ENCODE measurements around the gene PIH1D1.
"Not testable (repeated sequence)": the region's sequence is repeated elsewhere in the genome, so short reads cannot be mapped to it uniquely, and the experiment has no call there.

PIH1D1 gene

DNA sequence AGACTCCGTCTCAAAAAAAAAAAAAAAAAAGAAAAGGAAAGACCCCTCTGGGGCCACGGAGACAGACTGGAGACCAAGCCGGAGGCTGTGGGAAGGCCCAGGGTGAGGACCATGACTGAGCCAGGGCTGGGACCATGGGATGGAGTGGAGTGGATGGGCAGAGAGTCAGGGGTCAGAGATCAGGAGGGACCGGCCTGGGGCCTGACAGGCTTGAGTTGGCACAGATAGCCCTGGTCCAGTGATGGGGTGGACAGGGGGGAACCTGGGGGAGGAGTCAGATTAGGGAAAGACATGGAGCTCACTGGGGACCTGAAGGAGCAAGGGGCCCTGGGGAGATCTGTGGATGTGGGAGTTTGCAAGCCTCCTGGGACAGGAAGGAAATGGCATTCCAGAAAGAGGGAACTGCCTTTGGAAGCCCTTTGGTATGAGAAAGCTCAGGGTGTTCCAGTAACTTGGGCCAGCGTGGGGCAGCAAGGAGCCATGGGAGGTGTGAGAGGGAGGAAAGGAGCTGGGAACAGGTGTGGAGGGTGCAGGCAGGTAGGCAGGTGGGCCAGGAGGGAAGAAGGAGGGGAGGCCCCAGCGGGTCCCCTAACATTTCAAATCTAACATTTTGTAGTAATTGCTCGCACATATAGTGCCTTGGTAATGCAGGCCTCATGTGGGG lies 29.5 kb upstream of the PIH1D1 start:
- DNase-seq (ENCODE audit: low read depth in 3 of 3): no peak

DNA sequence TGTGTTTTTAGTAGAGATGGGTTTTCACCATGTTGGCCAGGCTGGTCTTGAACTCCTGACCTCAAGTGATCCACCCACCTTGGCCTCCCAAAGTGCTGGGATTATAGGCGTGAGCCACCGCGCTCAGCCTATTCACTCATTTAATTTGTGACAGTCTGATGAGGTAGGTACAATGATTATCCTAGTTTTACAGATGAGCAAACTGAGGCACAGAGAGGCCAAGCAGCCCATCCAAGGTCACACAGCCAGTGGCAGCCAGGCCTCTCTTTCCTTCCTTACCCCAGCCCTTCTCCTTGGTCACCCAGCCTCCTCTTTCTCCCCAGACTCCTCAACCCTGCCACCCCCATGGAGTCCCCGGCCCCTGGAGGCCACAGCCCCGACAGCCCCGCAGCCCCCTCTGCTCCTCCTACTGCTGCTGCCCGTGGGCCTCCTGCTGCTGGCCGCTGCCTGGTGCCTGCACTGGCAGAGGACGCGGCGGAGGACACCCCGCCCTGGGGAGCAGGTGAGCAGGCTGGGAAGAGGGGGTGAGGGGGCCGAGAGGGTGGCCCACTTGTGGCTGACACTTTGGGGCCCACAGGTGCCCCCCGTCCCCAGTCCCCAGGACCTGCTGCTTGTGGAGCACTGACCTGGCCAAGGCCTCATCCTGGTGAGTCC lies 28.5 kb upstream of the PIH1D1 start:
- DNase-seq (ENCODE audit: low read depth in 3 of 3): no peak

DNA sequence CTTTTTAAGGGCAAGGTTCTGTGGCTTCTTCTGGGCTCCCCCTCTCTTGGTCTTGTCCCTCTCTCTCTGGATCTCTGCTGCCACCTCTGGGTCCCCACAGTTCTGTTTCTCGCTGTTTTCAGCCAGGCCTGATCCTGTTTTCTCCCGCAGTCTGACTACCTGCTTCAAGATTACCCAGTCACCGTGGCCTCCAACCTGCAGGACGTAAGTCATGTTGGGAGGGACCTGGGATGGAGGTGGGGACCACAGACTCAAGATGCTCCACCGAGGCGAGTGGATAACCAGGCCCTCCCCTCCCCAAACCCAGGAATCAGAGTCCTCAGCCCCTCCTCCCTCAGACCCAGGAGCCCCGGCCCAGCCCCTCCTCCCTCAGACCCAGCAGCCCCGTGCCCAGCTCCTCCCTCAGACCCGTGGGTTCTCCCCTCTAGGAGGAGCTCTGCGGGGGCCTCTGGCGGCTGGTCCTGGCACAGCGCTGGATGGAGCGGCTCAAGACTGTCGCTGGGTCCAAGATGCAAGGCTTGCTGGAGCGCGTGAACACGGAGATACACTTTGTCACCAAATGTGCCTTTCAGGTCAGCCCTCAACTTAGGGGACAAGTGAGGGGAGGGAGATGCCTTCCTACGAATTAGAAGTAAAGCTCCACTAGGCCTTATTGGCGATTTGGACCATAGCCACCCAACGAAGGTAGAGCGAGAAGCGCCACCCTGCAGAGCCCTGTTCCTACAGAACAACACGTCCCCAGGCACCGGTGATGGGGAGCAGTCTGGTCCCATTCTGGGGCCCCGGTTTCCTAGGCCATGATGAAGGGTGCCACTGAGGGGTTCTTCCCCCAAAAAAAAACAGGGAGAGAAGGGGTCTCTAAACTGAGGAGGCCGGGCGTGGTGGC lies 24.6 kb upstream of the PIH1D1 start:
- DNase-seq (ENCODE audit: low read depth in 3 of 3): peak in 2 of 3 donors; percentile 75 to 83

DNA sequence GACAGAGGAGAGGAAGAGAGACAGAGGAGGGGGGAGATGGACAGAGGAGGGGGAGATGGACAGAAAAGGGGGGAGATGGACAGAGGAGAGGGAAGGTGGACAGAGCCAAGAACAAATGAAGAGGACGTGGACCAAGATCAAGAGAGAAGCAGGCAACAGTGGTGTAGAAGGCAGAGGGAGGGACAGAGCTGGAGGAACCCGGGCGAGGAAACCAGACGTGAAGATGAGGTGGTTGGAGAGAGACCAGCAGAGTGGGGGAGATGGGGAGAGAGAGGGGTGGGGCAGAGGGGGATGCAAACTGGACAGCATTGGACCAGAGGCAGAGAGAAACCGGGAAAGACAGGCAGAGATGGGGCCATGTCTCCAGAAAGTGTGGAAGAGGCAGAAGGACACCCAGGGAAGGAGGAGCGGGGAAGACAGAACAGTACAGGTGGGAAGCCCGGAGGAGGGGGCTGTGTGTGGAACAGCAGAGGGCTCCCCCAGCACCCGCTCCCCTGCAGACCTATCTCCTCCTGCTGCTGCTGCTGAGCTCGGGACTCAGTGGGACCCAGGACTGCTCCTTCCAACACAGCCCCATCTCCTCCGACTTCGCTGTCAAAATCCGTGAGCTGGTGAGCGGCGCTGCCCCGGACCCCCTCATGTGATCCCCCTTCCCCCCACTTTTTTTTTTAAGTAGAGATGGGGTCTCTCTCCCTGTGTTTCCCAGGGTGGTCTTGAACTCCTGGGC lies 23.7 kb upstream of the PIH1D1 start:
- no peak for DNase-seq (ENCODE audit: low read depth in 3 of 3)

DNA sequence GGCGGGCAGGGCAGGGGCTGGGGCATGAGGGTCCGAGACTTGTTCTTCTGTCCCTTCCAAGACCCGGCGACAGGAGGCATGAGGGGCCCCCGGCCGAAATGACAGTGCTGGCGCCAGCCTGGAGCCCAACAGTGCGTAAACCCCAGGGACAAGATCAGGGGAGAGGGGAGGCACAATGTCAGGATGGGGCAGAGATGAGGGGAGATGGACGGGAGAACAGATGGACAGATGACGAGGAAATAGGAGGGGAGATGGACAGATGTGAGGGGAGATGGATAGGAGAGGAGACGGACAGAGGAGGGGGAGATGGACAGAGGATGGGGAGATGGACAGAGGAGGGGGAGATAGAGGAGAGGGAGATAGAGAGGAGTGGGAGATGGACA lies 22.9 kb upstream of the PIH1D1 start:
- no peak for DNase-seq (ENCODE audit: low read depth in 3 of 3)

DNA sequence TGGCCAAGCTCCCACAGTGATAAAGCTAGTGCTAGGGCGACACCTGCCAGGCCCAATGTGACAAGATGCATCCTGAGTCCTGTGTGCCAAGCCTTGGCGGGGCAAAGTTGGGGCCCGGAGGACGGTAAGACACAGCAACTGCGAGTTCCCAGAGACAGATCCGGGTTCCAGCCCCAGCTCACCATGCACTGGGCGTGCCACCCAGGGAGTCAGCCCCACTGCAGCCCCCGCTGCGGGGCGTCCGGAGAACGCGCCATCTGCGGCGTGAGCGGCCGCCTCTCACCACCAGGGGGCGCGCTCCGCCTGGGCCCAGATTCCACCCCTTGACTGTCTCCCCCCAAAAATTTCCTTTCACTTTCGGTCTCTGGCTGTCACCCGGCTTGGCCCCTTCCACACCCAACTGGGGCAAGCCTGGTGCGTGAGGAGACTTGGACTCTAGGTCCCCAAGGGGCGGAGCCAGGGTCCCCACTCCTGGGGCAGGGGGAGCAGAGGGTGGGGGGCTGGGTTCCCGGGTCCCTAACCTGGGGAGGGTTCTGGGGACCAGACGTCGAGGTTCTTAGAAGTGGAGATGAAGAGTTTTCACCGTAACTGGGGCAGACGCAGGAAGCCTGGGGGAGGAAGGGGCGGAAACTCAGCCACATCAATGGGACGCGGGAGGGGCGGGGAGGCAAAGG lies 22.4 kb upstream of the PIH1D1 start, which contains the start of gene FLT3LG:
FLT3LG (plus strand) TSS at position 348 of the 674 bp plus-strand sequence. CDS start 425 bp downstream, outside the sequence.
- DNase-seq (ENCODE audit: low read depth in 3 of 3): peak; percentile 77 to 86 (median 80)

DNA sequence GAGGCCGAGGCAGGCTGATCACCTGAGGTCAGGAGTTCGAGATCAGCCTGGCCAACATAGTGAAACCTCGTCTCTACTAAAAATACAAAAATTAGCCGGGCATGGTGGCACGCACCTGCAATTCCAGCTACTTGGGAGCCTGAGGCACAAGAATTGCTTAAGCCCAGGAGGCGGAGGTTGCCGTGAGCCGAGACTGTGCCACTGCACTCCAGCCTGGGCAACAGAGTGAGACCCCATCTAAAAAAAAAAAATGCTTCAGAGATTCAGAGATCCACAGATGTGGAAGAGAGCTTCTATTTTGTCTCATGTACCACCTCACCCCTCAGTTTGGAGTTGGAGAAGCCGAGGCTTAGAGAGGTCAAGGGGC lies 21.9 kb upstream of the PIH1D1 start:
- not testable (repeated sequence) for DNase-seq (ENCODE audit: low read depth in 3 of 3)

DNA sequence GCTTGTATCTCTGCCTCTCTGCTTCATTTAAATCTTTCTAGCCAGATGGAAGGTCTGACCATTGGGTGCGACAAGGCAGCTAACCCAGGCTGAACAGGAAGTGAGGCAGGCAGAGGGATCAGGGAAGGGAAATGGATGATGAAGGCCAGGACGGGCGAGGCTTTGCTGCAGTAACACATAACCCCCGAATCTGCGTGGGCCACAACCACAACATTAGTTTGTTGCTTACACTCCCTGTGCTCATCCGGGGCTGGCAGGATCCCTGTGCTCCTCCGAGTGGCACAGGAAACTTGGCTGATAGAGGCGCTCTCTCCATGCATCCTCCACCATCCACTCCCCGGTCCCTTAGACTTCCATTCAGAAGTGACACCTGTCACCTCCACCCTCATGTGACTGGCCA lies 21.3 kb upstream of the PIH1D1 start:
- no peak for DNase-seq (ENCODE audit: low read depth in 3 of 3)

DNA sequence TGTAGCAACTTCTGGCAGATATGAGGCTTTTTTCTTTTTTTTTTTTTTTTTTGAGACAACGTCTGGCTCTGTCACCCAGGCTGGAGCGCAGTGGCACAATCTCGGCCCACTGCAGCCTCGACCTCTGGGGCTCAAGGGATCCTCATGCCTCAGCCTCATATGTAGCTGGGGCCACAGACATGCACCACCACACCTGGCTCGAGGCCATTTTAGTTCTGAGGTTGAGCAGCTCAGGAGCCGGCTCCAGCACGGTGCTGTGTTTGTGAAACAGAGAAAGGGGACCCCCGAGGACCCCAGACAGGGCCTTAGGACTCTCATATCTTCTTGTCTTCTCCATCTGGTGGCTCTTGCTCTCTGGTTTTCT lies 19.0 kb upstream of the PIH1D1 start:
- no peak for DNase-seq (ENCODE audit: low read depth in 3 of 3)

DNA sequence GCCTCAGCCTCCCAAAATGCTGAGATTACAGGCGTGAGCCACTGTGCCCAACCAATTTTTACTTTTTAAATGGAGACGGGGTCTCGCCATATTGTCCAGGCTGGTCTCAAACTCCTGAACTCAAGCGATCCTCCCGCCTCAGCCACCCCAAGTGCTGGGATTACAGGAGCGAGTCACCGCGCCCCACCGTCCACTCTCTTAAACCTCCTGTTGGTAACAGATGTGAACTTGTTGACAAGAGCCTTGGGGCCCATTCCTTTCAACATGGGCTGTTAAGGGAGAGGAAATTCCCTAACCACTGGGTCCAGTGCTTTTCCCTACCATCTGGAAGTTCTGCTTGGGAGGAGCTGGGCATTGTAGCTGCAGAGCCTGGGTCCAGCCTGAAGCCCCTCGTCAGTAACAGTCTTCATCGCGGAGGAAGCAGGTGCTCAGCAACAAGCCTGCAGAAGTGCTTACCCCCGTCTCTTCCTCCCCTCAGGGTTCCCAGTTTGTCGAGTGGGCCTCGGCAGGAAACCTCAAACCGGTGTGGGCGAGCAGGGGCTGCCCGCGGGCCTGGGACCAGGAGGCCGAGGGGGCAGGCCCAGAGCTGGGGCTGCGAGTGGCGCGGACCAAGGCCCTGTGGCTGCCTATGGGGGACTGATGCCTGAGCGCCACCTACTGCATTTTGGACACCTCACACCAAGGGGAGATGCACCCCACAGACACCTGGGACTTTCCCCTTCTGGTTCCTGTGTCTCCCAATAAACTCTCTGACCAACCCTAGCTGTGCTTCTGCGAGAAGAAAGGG lies 18.4 kb upstream of the PIH1D1 start:
- peak in 1 of 3 donors; percentile 65 for DNase-seq (ENCODE audit: low read depth in 3 of 3)

DNA sequence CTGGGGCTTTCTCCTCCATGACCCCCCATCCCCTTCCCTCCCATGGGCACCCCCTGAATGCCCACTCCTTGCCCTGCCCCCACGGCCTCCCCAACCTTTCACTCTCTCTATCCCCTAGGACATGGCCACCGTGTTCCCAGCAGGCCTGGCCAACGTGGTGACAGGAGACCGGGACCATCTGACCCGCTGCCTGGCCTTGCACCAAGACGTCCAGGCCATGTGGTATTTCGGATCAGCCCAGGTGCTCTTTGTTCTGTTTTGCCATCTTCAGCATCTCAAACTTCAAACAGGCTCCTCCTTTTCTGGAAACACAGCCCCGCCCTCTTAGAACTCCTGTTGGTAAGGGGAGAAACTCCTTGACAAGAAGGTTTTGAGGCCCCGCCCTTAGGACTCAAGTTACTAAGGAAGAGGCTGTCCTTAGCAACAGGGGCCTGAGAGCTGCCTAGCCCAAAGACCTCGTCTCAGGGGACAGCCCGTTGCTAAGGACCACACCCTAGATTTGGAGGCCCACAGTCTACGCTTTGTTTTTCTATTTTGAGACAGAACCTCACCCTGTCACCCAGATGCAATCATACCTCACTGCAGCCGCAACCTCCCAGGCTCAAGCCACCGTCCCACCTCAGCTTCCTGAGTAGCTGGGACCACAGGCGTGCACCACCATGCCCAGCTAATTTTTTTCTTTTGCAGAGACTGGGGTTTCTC lies 17.3 kb upstream of the PIH1D1 start:
- peak; percentile 61 to 70 (median 65) for DNase-seq (ENCODE audit: low read depth in 3 of 3)

DNA sequence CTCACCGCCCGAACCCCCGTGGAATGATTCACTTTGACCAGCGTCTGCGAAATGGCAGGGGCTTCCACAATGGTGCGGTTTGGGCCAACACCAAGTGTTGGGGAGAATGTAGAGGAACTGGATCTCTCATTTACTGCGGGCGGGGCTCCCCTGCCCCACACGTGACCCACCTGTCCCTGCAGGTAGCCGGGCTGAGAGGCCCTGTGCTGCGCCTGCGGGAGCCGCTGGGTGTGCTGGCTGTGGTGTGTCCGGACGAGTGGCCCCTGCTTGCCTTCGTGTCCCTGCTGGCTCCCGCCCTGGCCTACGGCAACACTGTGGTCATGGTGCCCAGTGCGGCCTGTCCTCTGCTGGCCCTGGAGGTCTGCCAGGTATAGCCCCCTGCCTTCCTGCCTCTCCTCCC lies 16.6 kb upstream of the PIH1D1 start:
- no peak for DNase-seq (ENCODE audit: low read depth in 3 of 3)

DNA sequence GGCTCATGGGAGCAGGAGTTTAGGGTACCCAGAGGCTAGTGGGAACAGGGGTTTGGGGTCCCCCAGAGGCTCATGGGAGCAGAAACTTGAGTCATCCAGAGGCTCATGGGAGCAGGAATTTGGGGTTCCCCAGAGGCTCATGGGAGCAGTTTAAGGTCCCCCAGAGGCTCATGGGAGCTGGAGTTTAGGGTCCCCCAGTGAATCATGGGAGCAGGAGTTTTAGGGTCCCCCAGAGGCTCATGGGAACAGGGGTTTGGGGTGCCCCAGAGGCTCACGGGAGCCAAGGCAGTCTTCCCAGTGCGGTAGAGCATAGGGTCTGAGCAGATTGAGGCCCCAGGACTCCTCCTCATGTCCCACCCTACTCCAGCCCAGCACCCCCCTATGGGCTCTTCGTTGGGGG lies 13.8 kb upstream of the PIH1D1 start:
- DNase-seq (ENCODE audit: low read depth in 3 of 3): no peak

DNA sequence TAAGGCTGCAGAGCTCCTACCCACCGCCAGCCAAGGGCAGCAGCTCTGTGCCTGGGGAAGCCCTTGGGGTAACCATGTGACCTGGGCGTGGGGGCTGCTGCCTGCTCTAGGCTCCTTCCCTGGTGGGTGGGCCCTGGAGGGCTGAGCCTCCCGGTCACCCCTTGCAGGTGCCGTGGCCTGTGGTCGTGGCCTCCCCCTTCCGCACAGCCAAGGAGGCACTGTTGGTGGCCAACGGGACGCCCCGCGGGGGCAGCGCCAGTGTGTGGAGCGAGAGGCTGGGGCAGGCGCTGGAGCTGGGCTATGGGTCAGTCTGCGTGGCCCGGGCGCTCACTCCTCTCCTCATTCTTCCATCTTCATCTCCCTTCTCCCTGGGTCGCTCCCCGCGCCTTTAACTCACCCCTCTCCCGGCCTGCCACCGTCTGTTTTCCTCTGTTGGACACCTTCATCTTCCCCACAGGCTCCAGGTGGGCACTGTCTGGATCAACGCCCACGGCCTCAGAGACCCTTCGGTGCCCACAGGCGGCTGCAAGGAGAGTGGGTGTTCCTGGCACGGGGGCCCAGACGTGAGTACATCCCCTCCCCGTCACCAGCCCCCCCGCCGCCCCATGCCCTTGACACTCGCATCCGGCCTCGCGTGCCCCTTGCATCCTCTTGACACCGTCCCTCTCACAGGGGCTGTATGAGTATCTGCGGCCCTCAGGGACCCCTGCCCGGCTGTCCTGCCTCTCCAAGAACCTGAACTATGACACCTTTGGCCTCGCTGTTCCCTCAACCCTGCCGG lies 12.5 kb upstream of the PIH1D1 start:
- DNase-seq (ENCODE audit: low read depth in 3 of 3): no peak

DNA sequence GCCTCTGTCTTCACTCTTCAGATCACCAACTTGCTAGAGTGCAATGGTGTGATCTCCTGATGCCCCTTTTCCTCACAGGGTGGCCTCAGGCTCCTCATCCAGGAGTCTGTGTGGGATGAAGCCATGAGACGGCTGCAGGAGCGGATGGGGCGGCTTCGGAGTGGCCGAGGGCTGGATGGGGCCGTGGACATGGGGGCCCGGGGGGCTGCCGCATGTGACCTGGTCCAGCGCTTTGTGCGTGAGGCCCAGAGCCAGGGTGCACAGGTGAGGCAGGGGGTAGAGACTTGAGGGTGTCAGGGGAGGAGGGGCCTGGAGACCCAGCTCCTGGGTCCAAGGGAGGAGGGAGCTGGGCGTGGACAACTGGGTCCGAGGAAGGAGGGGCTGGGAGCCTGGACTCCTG lies 10.9 kb upstream of the PIH1D1 start:
- no peak for DNase-seq (ENCODE audit: low read depth in 3 of 3)

DNA sequence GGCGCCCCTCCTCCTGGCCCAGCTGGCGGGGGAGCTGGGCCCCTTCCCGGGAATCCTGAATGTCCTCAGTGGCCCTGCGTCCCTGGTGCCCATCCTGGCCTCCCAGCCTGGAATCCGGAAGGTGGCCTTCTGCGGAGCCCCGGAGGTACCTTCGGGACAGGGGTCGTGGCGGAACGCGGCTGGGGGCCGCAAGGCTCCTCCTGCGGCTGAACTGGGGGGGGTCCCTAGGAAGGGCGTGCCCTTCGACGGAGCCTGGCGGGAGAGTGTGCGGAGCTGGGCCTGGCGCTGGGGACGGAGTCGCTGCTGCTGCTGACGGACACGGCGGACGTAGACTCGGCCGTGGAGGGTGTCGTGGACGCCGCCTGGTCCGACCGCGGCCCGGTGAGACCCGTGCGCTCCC lies 10.0 kb upstream of the PIH1D1 start:
- no peak for DNase-seq (ENCODE audit: low read depth in 3 of 3)

DNA sequence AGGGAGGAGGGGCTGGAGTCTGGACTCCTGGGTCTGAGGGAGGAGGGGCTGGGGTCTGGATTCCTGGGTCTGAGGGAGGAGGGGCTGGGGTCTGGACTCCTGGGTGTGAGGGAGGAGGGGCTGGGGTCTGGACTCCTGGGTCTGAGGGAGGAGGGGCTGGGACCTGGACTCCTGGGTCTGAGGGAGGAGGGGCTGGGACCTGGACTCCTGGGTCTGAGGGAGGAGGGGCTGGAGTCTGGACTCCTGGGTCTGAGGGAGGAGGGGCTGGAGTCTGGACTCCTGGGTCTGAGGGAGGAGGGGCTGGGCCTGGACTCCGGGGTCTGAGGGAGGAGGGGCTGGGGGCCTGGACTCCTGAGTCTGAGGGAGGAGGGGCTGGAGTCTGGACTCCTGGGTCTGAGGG lies 9.5 kb upstream of the PIH1D1 start:
- not testable (repeated sequence) for DNase-seq (ENCODE audit: low read depth in 3 of 3)

DNA sequence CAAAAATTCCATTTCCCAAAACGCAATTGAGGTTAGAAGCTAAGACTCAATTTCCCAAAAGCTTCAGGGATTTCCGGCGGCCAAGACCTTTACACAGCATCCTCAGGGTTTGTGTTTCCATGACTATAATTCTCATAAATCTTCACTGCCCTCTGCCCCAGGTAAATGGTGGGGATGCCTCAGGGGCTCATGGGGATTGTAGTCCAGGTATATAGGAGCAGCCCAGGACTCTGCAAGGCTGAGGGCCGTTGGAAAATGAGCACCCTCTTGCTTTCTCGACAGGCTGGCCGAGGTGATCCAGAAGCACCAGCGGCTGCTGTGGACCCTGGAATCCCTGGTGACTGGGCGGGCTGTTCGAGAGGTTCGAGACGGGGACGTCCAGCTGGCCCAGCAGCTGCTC lies 7.8 kb upstream of the PIH1D1 start:
- DNase-seq (ENCODE audit: low read depth in 3 of 3): no peak

DNA sequence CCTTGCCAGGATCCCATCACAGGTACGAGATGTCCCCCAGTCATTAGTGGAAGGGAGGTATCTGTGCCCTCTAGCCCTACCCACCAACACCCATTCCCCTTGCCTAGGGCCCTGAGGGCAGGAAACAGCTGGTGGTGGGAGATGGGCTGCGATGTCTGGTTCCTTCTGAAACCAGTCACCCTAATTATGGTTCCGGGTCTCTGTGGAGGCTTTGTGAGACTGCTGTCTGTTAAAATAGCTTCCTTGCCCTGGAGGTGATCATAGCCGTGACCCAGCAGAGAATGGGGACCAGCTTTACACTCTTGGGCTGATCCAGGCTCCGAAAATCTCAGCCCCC lies 6.9 kb upstream of the PIH1D1 start:
- no peak for DNase-seq (ENCODE audit: low read depth in 3 of 3)
